GM04504 (cell line): ENCODE results near the gene NUP35.
"Not testable (repeated sequence)": the region's sequence is repeated elsewhere in the genome, so short reads cannot be mapped to it uniquely, and the experiment has no call there.

ENCODE experiments used
- DNase-seq: peaks from one replicate; pipeline ENCODE4 v3.0.0-alpha.2; 2012; ENCODE audit warnings: low read depth

Gene NUP35

DNA sequence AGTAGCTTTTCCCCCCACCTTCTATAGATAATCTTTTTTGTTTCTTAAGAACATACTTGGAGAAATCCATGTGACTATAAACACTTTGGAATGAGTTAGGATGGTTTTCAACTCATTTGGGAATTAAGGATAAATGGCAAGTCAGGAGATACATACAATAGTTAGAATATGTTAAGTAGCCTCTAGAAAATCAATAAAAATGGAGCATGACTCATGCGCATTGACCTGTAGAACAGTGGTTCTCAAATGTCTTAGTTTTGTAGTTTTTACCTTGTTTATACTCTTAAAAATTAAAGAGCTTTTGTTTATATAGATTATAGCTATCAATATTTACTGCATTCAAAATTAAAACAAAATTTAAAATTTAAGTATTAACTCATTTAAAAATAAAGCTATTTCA is 24.7 kb downstream of the NUP35 start:
- DNase-seq = no peak

DNA sequence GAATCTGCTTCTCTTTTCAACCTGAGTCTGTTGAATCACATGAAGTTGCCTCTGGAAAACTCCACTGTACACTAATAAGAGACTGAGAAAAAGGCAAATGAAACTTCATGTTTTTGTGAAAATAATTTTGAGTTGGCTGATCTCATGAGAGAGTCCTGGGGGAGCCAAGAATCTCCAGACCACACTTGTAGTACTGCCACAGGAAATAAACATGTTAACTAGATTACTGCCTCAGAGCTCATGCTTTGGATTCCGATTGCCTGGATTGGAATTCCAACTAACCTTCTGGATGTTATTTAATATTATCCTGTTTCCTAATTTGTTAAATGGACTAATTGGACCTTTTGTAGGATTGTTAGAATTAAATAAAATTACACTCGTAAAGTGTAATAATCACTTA is 25.2 kb downstream of the NUP35 start:
- DNase-seq = peak; percentile 15

GRCh38 chr2:183152280-183152679 is 28.0 kb downstream of the NUP35 start:
- not testable (repeated sequence) for DNase-seq

DNA sequence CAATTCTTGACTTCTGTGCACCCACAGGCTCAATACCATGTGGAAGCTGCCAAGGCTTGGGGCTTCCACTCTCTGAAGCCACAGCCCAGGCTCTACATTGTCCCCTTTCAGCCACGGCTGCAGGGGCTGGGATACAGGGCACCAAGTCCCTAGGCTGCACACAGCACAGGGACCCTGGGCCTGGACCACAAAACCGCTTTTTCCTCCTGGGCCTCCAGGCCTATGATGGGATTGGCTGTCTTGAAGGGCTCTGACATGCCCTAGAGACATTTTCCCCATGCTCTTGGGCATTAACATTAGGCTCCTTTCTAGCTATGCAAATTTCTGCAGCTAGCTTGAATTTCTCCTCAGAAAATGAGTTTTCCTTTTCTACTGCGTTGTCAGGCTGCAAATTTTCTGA is 29.7 kb downstream of the NUP35 start:
- no peak for DNase-seq

DNA sequence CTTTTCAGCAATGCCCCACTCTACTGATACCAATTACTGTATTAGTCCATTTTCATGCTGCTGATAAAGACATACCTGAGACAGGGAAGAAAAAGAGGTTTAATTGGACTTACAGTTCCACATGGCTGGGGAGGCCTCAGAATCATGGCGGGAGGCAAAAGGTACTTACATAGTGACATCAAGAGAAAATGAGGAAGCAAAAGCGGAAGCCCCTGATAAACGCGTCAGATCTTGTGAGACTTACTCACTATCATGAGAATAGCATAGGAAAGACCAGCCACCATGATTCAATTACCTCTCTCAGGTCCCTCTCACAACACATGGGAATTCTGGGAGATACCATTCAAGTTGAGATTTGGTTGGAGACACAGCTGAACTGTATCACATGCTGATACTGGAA is 30.5 kb downstream of the NUP35 start:
- not testable (repeated sequence) for DNase-seq

- DNase-seq = no peak
Observed at GRCh38 chr2:183157131-183157530, 32.9 kb downstream of the NUP35 start.

DNA sequence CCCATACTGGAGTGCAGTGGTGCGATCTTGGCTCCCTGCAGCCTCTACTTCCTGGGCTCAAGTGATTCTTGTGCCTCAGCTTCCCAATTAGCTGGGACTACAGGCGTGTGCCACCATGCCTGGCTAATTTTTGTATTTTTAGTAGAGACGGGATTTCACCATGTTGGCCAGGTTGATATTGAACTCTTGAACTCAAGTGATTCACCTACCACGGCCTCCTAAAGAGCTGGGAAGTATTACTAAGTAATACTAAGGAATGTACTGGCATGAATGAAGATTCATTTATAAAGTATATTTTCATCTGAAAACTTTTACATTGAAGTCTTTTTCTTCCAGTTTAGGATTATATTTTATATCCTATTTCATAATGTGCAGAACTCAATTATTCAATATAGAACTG is 38.1 kb downstream of the NUP35 start:
- no peak for DNase-seq

DNA sequence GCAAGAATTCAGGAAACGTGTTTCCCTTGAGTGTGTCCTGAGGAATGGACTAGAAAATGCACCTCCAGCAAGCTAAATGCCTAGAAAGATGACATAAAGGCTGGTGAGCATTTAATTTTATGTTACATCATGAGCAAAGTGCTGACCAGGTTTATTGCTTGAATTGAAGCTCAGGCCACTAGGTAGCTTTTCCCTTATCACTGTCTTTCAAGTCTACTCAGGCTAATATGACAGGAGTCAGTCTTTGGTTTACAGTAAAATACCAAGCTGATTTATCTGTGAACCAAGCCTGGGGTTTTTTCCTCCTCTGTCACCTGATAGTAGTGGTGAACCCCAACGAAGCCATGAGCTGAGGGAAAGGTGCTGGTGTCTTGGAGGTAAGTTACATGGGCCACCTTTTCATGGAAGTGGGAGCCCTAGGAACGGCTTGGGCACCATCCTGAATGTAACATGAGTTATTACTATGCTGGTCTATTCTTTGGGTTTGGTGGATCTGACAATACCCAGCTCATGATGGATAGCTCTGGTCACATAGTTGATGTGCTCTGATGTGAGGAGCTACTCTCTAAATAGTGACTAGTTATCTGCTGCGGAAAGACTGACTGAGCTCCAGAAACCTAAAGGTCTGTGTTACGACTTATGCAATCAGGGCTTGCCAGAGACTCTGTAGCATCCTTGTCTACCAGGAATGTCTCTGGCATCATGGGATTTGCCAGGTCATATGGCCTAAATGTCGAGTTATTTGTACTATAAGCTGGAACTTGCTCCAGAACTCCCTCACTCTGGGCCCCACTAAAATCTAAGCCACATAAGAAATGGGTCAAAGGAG is 39.8 kb downstream of the NUP35 start:
- DNase-seq = no peak

DNA sequence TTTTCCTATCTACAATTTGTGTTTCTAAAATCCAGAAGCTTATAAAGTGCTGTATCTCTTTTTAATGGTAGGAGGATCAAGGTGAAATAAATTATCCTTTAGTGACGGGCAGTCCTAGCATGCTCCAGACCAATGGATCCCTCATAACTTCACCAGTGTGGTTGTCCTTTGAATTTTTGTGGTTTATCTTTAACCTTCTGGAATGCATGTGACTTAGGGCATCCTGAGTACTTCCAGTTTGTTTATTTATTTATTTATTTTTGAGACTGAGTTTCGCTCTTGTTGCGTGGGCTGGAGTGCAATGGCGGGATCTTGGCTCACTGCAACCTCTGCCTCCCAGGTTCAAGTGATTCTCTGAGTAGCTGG is 40.4 kb downstream of the NUP35 start:
- no peak for DNase-seq

GRCh38 chr2:183166210-183166609 is 42.0 kb downstream of the NUP35 start:
- DNase-seq = no peak

DNA sequence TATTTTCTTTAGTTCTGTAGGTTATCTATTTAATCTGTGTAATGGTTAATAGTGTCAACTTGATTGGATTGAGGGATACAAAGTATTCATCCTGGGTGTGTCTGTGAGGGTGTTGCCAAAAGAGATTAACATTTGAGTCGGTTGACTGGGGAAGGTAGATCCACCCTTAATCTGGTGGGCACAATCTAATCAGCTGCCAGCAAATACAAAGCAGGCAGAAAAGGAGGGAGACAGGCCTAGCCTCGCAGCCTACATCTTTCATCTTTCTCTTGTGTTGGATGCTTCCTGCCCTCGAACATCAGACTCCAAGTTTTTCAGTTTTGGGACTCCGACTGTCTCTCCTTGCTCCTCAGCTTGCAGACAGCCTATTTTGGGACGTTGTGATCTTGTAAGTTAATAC is 42.7 kb downstream of the NUP35 start:
- not testable (repeated sequence) for DNase-seq

DNA sequence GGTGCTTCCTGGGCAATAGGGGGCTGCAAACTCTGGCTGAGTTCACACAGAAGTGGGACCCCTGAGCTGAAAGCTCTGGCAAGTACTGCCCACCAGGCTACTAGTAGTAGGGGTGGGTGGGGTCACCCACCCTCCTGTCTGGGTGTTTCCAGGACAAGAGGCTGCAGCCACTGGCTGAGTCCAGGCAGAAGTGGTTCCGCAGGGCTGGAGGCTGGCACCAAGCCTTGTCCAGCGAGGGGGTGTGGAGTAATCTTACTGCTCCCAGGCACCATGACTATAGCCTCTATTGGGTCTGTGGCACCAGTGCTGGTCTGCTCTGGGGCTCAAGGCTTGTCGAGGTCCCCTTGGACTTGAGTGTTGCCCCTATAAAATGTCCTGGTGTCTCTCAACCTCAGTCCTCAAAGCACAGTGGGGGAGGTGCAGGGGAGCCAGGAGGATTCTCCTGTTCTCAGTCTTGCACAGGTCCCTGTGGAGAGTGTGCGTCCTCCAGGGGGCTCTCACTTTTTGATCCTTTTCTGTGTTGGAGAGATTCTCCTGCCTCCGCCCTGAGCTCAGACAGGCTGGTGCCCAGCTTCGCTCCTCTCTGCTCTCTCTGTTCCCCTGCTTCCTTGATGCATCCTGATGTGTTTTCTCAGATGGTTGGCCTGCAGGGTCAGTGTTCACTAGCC is 48.1 kb downstream of the NUP35 start:
- DNase-seq = no peak

- no peak for DNase-seq
Observed at GRCh38 chr2:183179156-183179555, 54.9 kb downstream of the NUP35 start.

GRCh38 chr2:183185534-183185933 is 61.3 kb downstream of the NUP35 start:
- DNase-seq = no peak

DNA sequence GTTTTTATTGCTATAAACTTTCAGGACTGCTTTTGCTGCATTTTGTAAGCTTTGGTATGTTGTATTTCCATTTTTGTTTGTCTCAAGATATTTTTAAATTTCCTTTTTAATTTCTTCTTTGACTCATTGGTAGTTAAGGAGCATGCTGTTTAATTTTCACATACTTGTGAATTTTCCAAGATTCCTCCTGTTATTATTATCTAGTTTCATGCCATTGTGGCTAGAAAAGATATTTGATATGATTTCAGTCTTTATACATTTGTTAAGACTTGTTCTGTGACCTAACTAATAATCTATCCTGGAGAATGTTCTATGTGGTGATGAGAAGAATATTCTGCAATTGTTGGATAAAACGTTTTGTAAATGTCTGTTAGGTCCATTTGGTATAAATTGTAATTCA is 62.1 kb downstream of the NUP35 start:
- DNase-seq = peak; percentile 2

DNA sequence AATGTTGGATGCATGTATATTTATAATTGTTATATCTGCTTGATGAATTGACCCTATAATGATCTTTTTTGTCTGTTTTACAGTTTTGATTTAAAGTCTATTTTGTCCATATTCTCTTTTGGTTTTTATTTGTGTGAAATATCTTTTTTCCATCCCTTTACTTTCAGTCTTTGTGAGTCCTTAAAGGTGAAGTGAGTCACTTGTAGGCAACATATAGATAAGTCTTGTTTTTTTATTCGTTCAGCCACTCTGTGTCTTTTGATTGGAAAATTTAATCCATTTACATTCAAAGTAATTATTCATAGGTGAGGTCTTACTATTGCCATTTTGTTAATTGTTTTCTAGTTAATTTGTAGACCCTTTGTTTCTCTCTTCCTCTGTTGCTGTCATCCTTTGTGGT is 62.5 kb downstream of the NUP35 start:
- DNase-seq = no peak

DNA sequence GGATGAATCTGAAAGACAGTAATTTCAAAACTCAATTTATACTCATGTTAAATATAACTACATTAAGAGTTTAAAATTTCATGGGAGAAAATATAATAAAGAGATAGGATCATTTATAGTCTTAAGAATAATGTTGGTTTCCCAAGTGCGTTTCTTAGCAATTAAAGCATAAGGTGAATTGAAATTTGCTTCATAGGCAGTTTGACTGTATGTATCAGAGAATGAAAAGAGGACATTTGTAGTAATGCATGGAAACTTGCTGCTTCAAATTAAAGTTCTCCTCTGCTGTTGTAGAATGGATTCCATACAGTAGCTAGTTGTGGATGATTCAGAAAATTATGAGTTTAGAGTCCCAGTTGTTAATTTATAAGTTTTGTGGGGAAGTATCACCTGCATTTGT is 68.1 kb downstream of the NUP35 start:
- DNase-seq = no peak

GRCh38 chr2:183193904-183194303 is 69.7 kb downstream of the NUP35 start:
- no peak for DNase-seq

DNA sequence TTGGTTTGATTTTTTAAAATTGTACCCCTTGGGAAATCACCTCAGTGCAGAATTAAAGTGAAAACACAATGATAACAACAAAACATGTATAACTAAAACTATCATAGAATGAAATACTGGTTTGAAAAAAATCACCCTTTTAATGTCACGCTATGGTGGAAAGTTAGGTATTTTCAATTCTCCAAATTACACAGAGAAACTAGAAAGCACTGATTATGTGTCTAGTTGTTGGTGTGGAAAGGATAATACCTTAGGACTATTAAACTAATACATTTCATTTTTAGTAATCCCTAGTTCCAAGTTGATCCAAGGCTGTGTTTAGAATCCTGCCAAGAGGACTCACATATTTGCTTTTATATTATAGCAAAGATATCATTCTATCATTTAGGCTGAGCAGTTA is 71.2 kb downstream of the NUP35 start:
- DNase-seq = no peak

DNA sequence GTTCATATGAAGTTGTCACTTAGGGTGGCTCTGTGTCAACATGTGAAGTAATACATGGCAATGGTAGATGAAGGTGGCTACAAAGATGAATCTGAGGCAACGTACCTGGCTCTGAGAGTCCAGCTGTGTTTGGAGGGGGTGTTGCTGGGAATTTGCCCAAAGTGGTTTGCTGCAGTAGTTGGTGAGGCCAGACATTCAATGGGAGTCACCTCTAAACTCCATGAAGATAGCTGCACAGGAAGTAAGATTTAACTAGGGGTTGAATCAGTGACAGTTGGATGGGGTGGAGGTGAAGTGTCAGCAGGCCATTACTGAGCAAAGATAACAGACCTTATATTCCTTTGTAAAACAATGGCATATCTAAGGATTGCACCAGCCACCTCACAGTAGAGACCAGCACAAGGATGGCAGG is 71.8 kb downstream of the NUP35 start:
- no peak for DNase-seq

GRCh38 chr2:183204397-183204796 is 80.2 kb downstream of the NUP35 start:
- no peak for DNase-seq

- DNase-seq = no peak
Observed at GRCh38 chr2:183207110-183207509, 82.9 kb downstream of the NUP35 start.

- DNase-seq = no peak
Observed at GRCh38 chr2:183209395-183210028, 85.3 kb downstream of the NUP35 start.
